HG02970 (cell line): ENCODE measurements around the gene MESD.
"Not testable (repeated sequence)": the region's sequence is repeated elsewhere in the genome, so short reads cannot be mapped to it uniquely, and the experiment has no call there.

ENCODE experiments used
- ATAC-seq: cut with Tn5 transposase; IDR thresholded peaks from one replicate; pipeline ENCODE4 v1.9.1; 2021; ENCODE audit warnings: mild to moderate bottlenecking, moderate library complexity, moderate number of reproducible peaks; ENCODE audit not compliant: unreplicated experiment, low FRiP score

The MESD gene

GRCh38 chr15:80967451-80967850 is 22.2 kb downstream of the MESD start:
- no peak for ATAC-seq

- no peak for ATAC-seq
Observed at GRCh38 chr15:80966431-80967197, 23.0 kb downstream of the MESD start.

GRCh38 chr15:80965454-80965853 is 24.2 kb downstream of the MESD start:
- not testable (repeated sequence) for ATAC-seq

GRCh38 chr15:80958818-80959495 is 30.7 kb downstream of the MESD start:
- ATAC-seq: no peak

- no peak for ATAC-seq
Observed at GRCh38 chr15:80957976-80958375, 31.6 kb downstream of the MESD start.

GRCh38 chr15:80957556-80957955 is 32.1 kb downstream of the MESD start:
- no peak for ATAC-seq

GRCh38 chr15:80955571-80956452 is 33.8 kb downstream of the MESD start:
- ATAC-seq: not testable (repeated sequence)

GRCh38 chr15:80953953-80954778 is 35.5 kb downstream of the MESD start:
- ATAC-seq: no peak

GRCh38 chr15:80953001-80953952 is 36.3 kb downstream of the MESD start:
- no peak for ATAC-seq

GRCh38 chr15:80951941-80952340 is 37.7 kb downstream of the MESD start:
- ATAC-seq: no peak

GRCh38 chr15:80950291-80951078 is 39.1 kb downstream of the MESD start:
- no peak for ATAC-seq

- no peak for ATAC-seq
Observed at GRCh38 chr15:80949756-80950155, 39.9 kb downstream of the MESD start.

GRCh38 chr15:80948651-80949292 is 40.8 kb downstream of the MESD start:
- ATAC-seq: no peak

- ATAC-seq: no peak
Observed at GRCh38 chr15:80946576-80946975, 43.0 kb downstream of the MESD start.

GRCh38 chr15:80945605-80946004 is 44.0 kb downstream of the MESD start:
- ATAC-seq: no peak

GRCh38 chr15:80944818-80945217 is 44.8 kb downstream of the MESD start:
- ATAC-seq: no peak

- ATAC-seq: no peak
Observed at GRCh38 chr15:80942746-80943565, 46.7 kb downstream of the MESD start.
